Liver (tissue), 3 donors: ENCODE results near the gene AADAC.

Source experiments
- EGR1 ChIP-seq, 2 donors: IDR thresholded peaks; 2 replicates each; pipeline ENCODE4 v1.6.1; 2016 to 2018; ENCODE audit warnings: antibody characterized with exemption in 2 of 2, low read depth in 2 of 2
- JUND ChIP-seq, 2 donors: IDR thresholded peaks; 2 replicates each; pipeline ENCODE4 v1.6.1; 2016; ENCODE audit warnings: antibody characterized with exemption in 2 of 2
- TF ChIP-seq, protein P1 (sequence below): fragments of 150-350 bp; IDR thresholded peaks from 2 replicates; pipeline ENCODE4 v1.5.1; 2017; ENCODE audit warnings: improper control_type of control experiment, low read depth, low read length; ENCODE audit not compliant: missing input control
- TF ChIP-seq, protein P2 (sequence below): IDR thresholded peaks from 2 replicates; pipeline ENCODE4 v1.6.1; 2016; ENCODE audit warnings: antibody characterized with exemption
- TF ChIP-seq, protein P3 (sequence below): IDR thresholded peaks from 2 replicates; pipeline ENCODE4 v1.6.1; 2016; ENCODE audit warnings: antibody characterized with exemption
- donor health status: healthy.
- donor health status: healthy.

- TF ChIP-seq, protein P1, sequence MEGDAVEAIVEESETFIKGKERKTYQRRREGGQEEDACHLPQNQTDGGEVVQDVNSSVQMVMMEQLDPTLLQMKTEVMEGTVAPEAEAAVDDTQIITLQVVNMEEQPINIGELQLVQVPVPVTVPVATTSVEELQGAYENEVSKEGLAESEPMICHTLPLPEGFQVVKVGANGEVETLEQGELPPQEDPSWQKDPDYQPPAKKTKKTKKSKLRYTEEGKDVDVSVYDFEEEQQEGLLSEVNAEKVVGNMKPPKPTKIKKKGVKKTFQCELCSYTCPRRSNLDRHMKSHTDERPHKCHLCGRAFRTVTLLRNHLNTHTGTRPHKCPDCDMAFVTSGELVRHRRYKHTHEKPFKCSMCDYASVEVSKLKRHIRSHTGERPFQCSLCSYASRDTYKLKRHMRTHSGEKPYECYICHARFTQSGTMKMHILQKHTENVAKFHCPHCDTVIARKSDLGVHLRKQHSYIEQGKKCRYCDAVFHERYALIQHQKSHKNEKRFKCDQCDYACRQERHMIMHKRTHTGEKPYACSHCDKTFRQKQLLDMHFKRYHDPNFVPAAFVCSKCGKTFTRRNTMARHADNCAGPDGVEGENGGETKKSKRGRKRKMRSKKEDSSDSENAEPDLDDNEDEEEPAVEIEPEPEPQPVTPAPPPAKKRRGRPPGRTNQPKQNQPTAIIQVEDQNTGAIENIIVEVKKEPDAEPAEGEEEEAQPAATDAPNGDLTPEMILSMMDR: no peak
- TF ChIP-seq EGR1 (IDR thresholded peaks at IDR 0.05; ENCODE audit: low read depth in 2 of 2): no peak
- TF ChIP-seq JUND (IDR thresholded peaks at IDR 0.05): no peak
- TF ChIP-seq, protein P2, sequence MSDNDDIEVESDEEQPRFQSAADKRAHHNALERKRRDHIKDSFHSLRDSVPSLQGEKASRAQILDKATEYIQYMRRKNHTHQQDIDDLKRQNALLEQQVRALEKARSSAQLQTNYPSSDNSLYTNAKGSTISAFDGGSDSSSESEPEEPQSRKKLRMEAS: no peak
- TF ChIP-seq, protein P3, sequence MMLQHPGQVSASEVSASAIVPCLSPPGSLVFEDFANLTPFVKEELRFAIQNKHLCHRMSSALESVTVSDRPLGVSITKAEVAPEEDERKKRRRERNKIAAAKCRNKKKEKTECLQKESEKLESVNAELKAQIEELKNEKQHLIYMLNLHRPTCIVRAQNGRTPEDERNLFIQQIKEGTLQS: no peak
Observed at GRCh38 chr3:151866711-151867410, 52.9 kb downstream of the AADAC start.
